ENCODE data around the gene TMEM150A.
A peak's percentile ranks its signal among the peaks of the same experiment; 100 is the strongest.
"Not testable (repeated sequence)": the region's sequence is repeated elsewhere in the genome, so short reads cannot be mapped to it uniquely, and the experiment has no call there.

TMEM150A gene, protein sequence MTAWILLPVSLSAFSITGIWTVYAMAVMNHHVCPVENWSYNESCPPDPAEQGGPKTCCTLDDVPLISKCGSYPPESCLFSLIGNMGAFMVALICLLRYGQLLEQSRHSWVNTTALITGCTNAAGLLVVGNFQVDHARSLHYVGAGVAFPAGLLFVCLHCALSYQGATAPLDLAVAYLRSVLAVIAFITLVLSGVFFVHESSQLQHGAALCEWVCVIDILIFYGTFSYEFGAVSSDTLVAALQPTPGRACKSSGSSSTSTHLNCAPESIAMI

DNA sequence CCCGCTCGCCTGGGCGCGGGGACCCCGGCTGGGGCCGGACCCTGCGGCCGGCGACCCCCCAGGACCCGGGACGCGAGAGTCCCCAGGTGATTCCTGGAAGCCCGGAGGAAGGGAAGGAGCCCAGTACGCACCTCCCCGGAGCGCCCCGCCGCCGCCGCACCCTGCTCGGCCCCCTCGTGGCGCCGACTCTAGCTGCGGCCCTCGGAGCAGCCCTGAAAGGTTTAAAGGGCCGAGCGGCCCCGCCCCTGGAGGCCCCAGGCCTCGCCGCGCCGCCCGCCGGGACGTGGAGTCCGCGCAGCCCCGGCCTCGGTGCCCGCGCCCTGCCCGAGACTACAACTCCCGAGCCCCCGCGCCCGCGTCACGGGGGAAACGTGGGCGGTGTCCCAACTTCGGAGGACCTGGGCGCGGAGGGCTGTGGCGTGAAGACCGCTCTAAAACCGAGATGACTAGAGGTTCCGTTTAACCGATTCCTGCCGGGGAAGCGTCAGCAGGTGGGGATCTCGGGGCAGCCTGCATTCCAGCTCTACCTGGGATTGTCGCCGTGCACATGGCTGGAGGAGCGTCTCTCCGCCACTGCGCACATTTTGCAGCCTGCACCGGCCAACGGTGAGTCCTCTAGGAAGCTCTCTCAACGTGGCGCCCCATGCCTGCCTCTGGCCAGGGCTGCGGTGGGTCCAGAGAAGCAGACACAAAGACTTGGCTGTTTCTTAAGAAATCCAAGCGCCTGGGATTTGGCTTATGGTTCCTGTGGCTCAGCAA, at the start of gene TMEM150A:
TMEM150A (minus strand) TSS at position 223 of the 759 bp plus-strand sequence. CDS start 750 bp downstream, outside the sequence.
- peak; percentile 79 for DNase-seq

GRCh38 chr2:85652056-85652455, 49.6 kb upstream of the TMEM150A start:
- DNase-seq = no peak

DNA sequence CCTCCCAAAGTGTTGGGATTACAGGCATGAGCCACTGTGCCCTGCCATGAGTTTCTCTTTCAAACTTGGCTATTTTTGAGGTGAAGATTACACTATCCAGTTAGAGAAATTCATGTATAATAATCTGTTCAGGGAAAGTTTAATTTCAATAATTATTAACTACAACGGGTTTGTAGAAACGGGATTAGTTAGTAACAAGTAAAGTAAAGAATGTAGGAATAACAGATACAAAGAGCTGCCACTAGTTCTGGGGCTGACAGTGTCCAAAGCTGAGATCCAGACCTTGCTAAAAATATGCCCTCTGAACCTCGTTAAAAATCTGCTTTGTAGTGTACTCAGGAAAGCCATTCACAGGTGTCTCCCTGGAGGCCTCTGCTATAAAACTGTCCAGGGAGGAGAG, 48.6 kb upstream of the TMEM150A start:
- no peak for DNase-seq

- DNase-seq = no peak
Observed at GRCh38 chr2:85650456-85650855, 48.0 kb upstream of the TMEM150A start.

DNA sequence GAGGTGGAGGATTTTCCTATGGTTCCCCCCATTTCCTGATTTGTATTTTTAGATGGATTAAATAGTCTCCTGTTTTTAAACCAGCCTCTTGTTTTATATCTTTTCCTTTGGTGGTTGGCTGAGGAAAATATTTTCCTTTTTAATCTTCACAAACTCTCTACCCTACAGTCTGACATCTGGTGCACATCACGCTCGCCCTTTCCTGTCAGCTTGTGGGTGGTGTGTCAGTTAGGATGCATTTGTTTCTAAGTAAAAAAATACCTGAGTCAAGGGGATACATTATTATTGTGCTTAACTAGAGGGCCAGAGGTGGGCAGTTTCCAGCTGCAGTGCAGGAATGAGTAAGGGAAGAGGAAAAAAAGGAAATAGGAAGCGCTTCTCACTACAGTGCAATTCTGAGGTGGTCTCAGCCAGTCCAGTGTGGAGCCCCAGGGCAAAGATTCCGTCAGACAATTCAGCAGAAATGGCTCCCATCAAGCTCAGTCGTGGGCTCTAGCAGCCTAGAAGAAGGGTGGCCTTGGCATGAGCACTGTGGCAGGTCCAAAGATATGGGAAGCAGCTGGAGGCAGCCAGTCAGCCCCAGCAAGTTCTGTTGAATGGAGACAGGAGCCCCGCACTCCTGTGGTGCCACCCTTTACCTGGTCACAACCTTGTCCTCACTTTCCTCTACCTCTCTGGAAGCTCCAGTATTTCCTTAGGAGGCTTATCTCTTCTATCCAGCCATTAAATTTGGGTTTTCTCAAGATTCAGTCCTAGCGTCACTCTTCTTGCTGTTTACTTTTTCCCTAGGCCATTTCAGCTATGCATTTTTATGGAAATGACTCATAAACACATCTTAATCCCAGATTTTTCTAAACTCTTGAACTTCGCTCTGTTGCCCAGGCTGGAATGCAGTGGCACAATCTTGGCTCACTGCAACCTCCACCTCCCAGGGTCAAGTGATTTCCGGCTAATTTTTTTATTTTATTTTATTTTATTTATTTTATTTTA, 47.0 kb upstream of the TMEM150A start:
- no peak for DNase-seq

DNA sequence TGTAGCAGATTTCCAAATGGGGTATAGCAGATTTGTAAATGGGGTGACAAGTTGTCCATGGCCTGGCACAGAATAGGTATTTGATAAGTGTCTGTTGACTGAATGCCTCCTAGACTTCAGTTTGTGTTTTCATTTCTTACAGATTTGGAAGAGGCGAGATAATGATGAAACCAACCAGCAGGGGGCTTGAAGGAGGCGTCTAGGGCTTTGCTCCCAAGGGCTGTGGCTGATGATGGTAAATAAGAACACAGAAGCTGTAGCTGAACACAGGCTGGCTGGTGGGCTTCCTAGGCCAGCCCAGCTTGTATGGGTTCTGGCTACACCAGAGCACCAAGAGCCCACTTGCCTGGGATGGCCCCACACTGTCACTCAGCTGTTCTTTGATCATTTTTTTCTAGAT, 46.1 kb upstream of the TMEM150A start:
- DNase-seq = no peak

DNA sequence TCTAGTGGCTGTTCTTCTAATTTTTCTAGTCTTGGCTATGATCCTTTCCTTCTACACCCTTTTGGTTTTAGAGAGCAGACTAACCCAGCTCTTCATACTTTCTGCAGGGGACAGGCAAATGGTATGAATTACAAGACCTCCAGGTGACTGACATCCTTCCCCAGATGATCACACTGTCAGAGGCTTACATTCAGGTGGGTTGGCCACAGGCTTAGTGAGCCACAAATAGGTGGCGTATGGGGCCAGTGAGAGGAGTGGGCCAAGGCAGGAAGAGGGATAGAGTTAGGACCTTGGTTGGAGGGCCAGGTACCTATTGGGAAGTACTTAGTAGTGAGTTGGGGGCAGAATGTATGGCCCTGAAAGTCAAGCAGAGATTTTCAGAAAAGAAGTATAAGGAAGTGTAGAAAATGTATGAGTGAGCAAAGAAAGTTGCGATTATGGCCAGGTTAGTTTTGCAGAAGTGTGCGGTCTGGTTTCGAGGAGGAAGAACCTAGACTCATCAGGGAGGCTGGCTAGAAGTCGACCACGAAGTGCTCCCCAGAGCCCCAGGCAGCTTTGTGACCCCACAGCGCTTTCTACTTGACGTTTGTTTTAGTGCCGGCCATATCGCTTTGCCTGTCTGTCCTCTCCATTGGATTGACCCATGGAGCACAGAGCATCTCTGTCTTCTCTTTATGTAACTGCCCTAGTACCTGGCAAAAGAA, 45.5 kb upstream of the TMEM150A start:
- no peak for DNase-seq

GRCh38 chr2:85646166-85646565, 43.7 kb upstream of the TMEM150A start:
- no peak for DNase-seq

DNA sequence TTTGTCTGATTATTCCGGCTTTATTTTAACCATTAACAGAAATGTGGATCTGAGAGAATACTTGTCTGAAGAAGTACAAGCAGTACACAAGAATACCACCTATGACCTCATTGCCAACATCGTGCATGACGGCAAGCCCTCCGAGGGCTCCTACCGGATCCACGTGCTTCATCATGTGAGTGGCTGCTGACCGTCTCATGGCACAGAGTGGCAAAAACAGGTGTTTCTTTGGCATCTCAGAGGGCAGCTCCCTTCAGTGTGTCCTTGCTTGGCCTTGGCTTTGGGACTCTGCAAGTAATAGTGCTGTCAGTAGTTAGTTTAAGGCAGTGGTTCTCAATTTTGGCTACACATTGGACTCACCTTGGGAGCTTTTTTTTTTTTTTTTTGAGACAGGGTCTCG, 42.4 kb upstream of the TMEM150A start:
- DNase-seq = no peak

- DNase-seq = no peak
Observed at GRCh38 chr2:85642725-85643124, 40.2 kb upstream of the TMEM150A start.

DNA sequence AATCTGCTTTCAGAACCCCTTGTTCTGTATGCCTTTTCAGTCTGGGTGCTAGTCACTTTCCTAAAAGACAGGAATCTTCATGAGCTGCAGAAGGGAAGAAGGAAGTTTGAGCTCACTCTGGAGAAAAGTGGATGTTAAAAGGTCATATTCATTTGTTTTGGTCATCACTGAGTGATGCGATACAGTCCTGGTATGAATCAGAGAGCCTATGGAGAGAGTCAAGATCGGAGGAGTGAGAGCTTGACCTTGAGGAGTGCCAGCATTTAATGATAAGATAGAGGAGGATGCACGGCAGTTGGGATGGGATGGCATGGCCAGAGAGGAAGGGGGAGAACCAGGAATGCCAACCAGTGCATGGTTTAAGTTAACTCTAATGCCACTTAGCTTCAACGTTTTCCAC, 33.1 kb upstream of the TMEM150A start:
- DNase-seq = no peak

DNA sequence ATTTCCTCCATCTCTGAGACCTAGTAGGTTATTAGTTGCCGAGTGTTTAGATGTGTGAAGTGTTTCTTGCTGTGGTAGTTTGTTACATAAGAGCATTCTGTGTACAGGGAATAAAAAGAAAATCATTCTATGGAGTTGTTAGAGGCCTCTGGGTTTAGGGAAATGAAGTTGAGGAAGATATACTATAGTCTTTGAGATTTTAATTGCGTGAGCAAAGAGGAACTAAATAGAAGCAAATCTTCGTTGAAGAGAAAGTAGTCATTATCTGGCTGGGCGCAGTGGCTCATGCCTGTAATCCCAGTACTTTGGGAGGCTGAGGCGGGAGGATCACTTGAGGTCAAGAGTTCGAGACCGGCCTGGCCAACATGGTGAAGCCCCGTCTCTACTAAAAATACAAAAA, 32.5 kb upstream of the TMEM150A start:
- no peak for DNase-seq

DNA sequence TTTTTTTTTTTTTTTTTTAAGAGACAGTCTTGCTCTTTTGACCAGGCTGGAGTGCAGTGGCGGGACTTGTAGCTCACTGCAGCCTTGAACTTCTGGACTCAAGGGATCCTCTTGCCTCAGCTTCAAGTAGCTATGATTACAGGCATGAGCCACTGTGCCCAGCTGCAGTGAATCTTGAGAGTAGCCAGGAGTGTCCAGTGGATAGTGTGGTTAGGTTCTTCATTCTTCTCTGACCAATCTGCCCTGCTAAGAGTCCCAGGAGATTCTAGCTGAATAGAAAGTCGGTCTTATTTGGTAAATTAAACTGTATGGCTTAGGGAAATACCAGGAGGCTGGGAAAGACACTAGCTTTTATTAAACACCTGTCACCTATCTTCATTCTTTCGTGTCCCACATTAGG, 28.8 kb upstream of the TMEM150A start:
- no peak for DNase-seq

DNA sequence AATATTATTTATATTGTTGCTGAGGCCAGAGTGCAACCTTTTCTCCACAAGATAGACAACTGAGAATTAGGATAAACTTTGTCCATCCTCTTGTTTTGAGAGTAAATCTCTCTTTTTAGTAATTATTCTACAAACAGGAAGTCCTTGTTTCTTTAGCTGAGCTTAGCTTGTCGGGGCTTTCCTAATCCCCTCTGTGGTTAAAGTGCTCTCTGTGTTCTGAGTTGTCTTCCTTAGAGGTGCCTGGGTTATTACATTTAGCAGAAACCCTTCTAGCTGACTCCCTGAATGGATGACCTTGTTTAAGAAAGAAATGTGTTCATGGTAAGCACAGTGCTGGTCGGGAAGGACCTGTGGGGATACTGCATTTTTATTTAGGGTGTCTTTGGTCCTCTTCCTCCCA, 26.2 kb upstream of the TMEM150A start:
- DNase-seq = no peak

DNA sequence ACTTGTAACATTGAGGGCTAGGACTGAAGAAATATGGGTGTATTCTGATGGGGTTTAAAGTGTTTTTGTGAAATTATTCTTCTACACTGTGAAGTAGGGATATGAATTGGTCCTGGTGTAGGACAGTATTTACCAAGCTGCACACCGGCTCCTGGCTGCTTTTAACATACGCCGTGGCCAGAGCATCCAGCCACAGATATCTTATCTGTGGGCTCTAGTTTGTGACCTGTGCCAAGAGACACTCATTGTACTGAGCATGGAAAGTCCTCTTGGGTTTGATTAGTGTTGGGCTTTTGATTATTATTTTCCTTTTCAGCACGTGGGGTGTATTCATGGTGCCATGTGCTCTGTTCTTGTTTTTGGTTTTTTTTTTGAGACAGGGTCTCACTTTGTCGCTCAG, 21.5 kb upstream of the TMEM150A start:
- no peak for DNase-seq

- DNase-seq = no peak
Observed at GRCh38 chr2:85621338-85621737, 18.8 kb upstream of the TMEM150A start.

DNA sequence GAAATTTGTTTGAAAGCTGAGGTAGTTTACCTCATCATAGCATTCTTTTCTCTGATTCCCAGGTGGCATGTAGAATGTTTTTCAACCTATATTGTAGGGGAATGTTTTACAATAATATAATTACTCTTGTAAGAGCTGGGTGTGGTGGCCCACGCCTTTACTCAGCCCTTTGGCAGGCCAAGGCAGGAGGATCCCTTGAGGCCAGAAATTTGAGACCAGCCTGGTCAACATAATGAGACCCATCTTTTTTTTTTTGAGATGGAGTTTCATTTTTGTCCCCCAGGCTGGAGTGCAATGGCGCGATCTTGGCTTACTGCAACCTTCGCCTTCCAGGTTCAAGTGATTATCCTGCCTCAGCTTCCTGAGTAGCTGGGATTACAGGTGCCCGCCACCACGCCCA, 17.1 kb upstream of the TMEM150A start:
- no peak for DNase-seq

DNA sequence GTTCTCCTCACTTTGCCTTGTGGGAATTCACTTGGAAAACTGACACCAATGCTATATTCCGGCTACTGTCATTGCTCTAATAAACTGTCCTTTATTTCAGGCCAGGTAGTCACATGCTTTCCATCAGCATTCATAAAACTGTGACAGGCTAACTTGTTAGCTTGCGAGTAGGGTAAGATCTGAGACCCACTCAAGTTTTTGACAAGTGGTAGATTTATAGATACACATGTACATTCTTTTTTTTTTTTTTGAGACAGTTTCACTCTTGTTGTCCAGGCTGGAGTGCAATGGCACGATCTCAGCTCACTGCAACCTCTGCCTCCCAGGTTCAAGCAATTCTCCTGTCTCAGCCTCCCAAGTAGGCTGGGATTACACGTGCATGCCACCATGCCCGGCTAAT, 15.2 kb upstream of the TMEM150A start:
- DNase-seq = not testable (repeated sequence)

DNA sequence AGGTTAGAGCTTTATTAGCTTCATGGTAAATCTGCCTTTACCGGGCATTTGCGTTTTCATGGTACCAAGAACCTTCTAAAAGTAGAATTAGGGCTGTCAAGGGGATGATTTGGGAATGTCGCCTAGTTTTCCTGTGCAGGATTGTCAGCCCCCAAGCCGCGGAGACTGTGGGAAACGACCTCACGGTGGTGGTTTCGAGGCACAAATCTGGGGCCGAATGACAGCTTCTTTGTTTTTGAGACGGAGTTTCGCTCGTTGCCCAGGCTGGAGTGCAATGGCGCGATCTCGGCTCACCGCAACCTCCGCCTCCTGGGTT, 12.9 kb upstream of the TMEM150A start:
- DNase-seq = no peak

GRCh38 chr2:85614757-85615156, 12.3 kb upstream of the TMEM150A start:
- DNase-seq = not testable (repeated sequence)

- DNase-seq = no peak
Observed at GRCh38 chr2:85613717-85614515, 11.4 kb upstream of the TMEM150A start.

Measured in GDM1 (cell line).